ENCODE measurements around the gene DNAH3.

Gene DNAH3

GRCh38 chr16:20883554-20884239 lies 266.9 kb downstream of the DNAH3 start:
- DNase-seq (ENCODE audit: low read depth): no peak
